T-helper 2 cell treated with Interferon-gamma antibody and Interleukin-4, amounts not matched to agents 5 μg/mL and 100 μg/mL, for 36 hours (primary cell): ENCODE data around the gene MCAT.
"Not testable (repeated sequence)": the region's sequence is repeated elsewhere in the genome, so short reads cannot be mapped to it uniquely, and the experiment has no call there.

ENCODE experiments used
- DNase-seq: peaks from one replicate; pipeline ENCODE4 v3.0.0; 2021; ENCODE audit warnings: low spot score
- H3K27ac Mint-ChIP-seq: one replicate; pipeline ENCODE4 v1.8.0; 2021; ENCODE audit warnings: mild to moderate bottlenecking, mixed read lengths
- H3K27me3 Mint-ChIP-seq: one replicate; pipeline ENCODE4 v1.8.0; 2021; ENCODE audit warnings: low read depth, mixed read lengths
- H3K36me3 Mint-ChIP-seq: one replicate; pipeline ENCODE4 v1.8.0; 2021; ENCODE audit warnings: low read depth, mixed read lengths
- H3K4me1 Mint-ChIP-seq: one replicate; pipeline ENCODE4 v1.8.0; 2021; ENCODE audit warnings: low read depth, mixed read lengths
- H3K4me3 Mint-ChIP-seq: one replicate; pipeline ENCODE4 v1.8.0; 2022; ENCODE audit warnings: mild to moderate bottlenecking, moderate library complexity, mixed read lengths
- H3K9me3 Mint-ChIP-seq: one replicate; pipeline ENCODE4 v1.8.0; 2021; ENCODE audit warnings: mixed read lengths

MCAT gene

GRCh38 chr22:43153899-43154298, 10.7 kb upstream of the MCAT start:
- DNase-seq: no peak
- H3K4me3 Mint-ChIP-seq: no peak overlapping the region
- H3K27ac Mint-ChIP-seq: no peak overlapping the region
- no peaks in the 10 kb centered on the region for H3K36me3 Mint-ChIP-seq
- H3K4me1 Mint-ChIP-seq: peaks cover 8% of the 10 kb centered on the region
- H3K9me3 Mint-ChIP-seq: no peaks in the 10 kb centered on the region
- H3K27me3 Mint-ChIP-seq: no peaks in the 10 kb centered on the region

- H3K4me1 Mint-ChIP-seq: peaks cover 19% of the 10 kb centered on the region
These were observed 9.3 kb upstream of the MCAT start for GRCh38 chr22:43152357-43153071.

GRCh38 chr22:43152003-43152356, 8.8 kb upstream of the MCAT start:
- no peaks in the 10 kb centered on the region for H3K27me3 Mint-ChIP-seq
- peak overlapping the region; percentile 91 for H3K4me3 Mint-ChIP-seq
- no peak for DNase-seq
- H3K36me3 Mint-ChIP-seq: no peaks in the 10 kb centered on the region
- no peaks in the 10 kb centered on the region for H3K9me3 Mint-ChIP-seq
- H3K4me1 Mint-ChIP-seq: peaks cover 22% of the 10 kb centered on the region
- H3K27ac Mint-ChIP-seq: peak overlapping the region; percentile 78

More at GRCh38 chr22:43152357-43153071, 9.3 kb upstream of the MCAT start:
- peak; percentile 56 for DNase-seq
- H3K36me3 Mint-ChIP-seq: no peaks in the 10 kb centered on the region
- H3K27me3 Mint-ChIP-seq: no peaks in the 10 kb centered on the region
- H3K9me3 Mint-ChIP-seq: no peaks in the 10 kb centered on the region
- peak overlapping the region; percentile 92 for H3K27ac Mint-ChIP-seq
- peak overlapping the region; percentile 91 for H3K4me3 Mint-ChIP-seq

GRCh38 chr22:43151251-43152002, 8.2 kb upstream of the MCAT start, which contains the start of gene TSPO:
Gene TSPO, plus strand, starts transcription at chr22:43151559. Its CDS starts 7,680 bp downstream, at chr22:43159239.
- no peaks in the 10 kb centered on the region for H3K36me3 Mint-ChIP-seq
- H3K27ac Mint-ChIP-seq: peak within 1 kb of the TSS; percentile 93
- peak; percentile 53 for DNase-seq
- H3K27me3 Mint-ChIP-seq: no peaks in the 10 kb centered on the region
- H3K9me3 Mint-ChIP-seq: no peaks in the 10 kb centered on the region
- H3K4me3 Mint-ChIP-seq: peak within 1 kb of the TSS; percentile 97
- peaks cover 22% of the 10 kb centered on the region for H3K4me1 Mint-ChIP-seq

GRCh38 chr22:43150731-43151206, 7.6 kb upstream of the MCAT start:
- Mint-ChIP-seq H3K27me3 (no peaks in the 10 kb centered on the region), H3K4me1 (peaks cover 22% of the 10 kb centered on the region), H3K27ac (peak overlapping the region; percentile 93), H3K36me3 (no peaks in the 10 kb centered on the region), H3K4me3 (peak overlapping the region; percentile 97), H3K9me3 (no peaks in the 10 kb centered on the region)
- DNase-seq: no peak

- no peaks in the 10 kb centered on the region for H3K27me3 Mint-ChIP-seq
- H3K36me3 Mint-ChIP-seq: no peaks in the 10 kb centered on the region
- peak overlapping the region; percentile 61 for H3K4me3 Mint-ChIP-seq
- no peaks in the 10 kb centered on the region for H3K9me3 Mint-ChIP-seq
- H3K27ac Mint-ChIP-seq: peak overlapping the region; percentile 75
- DNase-seq: peak; percentile 9
- peaks cover 25% of the 10 kb centered on the region for H3K4me1 Mint-ChIP-seq
These were observed 5.4 kb upstream of the MCAT start for GRCh38 chr22:43148581-43148980.

- Mint-ChIP-seq H3K4me1 (peaks cover 25% of the 10 kb centered on the region), H3K27ac (peak overlapping the region; percentile 60), H3K27me3 (no peaks in the 10 kb centered on the region), H3K9me3 (no peaks in the 10 kb centered on the region), H3K36me3 (no peaks in the 10 kb centered on the region), H3K4me3 (peak overlapping the region; percentile 75)
- no peak for DNase-seq
These were observed 4.6 kb upstream of the MCAT start for GRCh38 chr22:43147821-43148220.

GRCh38 chr22:43146332-43146731, 3.1 kb upstream of the MCAT start:
- not testable (repeated sequence) for H3K9me3 Mint-ChIP-seq, H3K27ac Mint-ChIP-seq, H3K4me3 Mint-ChIP-seq, H3K27me3 Mint-ChIP-seq, DNase-seq, H3K36me3 Mint-ChIP-seq
- H3K4me1 Mint-ChIP-seq: peaks cover 25% of the 10 kb centered on the region

- DNase-seq, H3K9me3 Mint-ChIP-seq, H3K27me3 Mint-ChIP-seq, H3K4me3 Mint-ChIP-seq, H3K36me3 Mint-ChIP-seq, H3K27ac Mint-ChIP-seq: not testable (repeated sequence)
- H3K4me1 Mint-ChIP-seq: peaks cover 21% of the 10 kb centered on the region
These were observed 2.2 kb upstream of the MCAT start for GRCh38 chr22:43145371-43145770.

GRCh38 chr22:43144949-43145348, 1.8 kb upstream of the MCAT start:
- H3K4me3 Mint-ChIP-seq: no peak overlapping the region
- H3K4me1 Mint-ChIP-seq: peaks cover 21% of the 10 kb centered on the region
- H3K27me3 Mint-ChIP-seq: no peaks in the 10 kb centered on the region
- H3K36me3 Mint-ChIP-seq: peaks cover 6% of the 10 kb centered on the region
- H3K27ac Mint-ChIP-seq: no peak overlapping the region
- DNase-seq: no peak
- no peaks in the 10 kb centered on the region for H3K9me3 Mint-ChIP-seq

- Mint-ChIP-seq H3K36me3 (peaks cover 22% of the 10 kb centered on the region), H3K4me3 (no peak overlapping the region), H3K4me1 (no peaks in the 10 kb centered on the region), H3K27me3 (no peaks in the 10 kb centered on the region), H3K9me3 (no peaks in the 10 kb centered on the region), H3K27ac (no peak overlapping the region)
- DNase-seq: no peak
These were observed 6.4 kb downstream of the MCAT start for GRCh38 chr22:43136801-43137200.

- DNase-seq: no peak
- Mint-ChIP-seq H3K4me1 (no peaks in the 10 kb centered on the region), H3K36me3 (peaks cover 22% of the 10 kb centered on the region), H3K4me3 (no peak overlapping the region), H3K27me3 (no peaks in the 10 kb centered on the region), H3K9me3 (no peaks in the 10 kb centered on the region), H3K27ac (no peak overlapping the region)
These were observed 6.9 kb downstream of the MCAT start for GRCh38 chr22:43136255-43136654.

GRCh38 chr22:43135565-43135964, 7.6 kb downstream of the MCAT start:
- no peak overlapping the region for H3K27ac Mint-ChIP-seq
- H3K36me3 Mint-ChIP-seq: peaks cover 19% of the 10 kb centered on the region

GRCh38 chr22:43134553-43134952, 8.6 kb downstream of the MCAT start:
- Mint-ChIP-seq H3K4me1 (no peaks in the 10 kb centered on the region), H3K9me3 (no peaks in the 10 kb centered on the region), H3K4me3 (no peak overlapping the region), H3K36me3 (peaks cover 15% of the 10 kb centered on the region), H3K27me3 (no peaks in the 10 kb centered on the region), H3K27ac (no peak overlapping the region)
- DNase-seq: no peak

More at GRCh38 chr22:43135565-43135964, 7.6 kb downstream of the MCAT start:
- no peak for DNase-seq
- H3K9me3 Mint-ChIP-seq: no peaks in the 10 kb centered on the region
- no peak overlapping the region for H3K4me3 Mint-ChIP-seq
- no peaks in the 10 kb centered on the region for H3K4me1 Mint-ChIP-seq
- no peaks in the 10 kb centered on the region for H3K27me3 Mint-ChIP-seq
